ENCODE results near the gene ABLIM1.

Gene ABLIM1

DNA sequence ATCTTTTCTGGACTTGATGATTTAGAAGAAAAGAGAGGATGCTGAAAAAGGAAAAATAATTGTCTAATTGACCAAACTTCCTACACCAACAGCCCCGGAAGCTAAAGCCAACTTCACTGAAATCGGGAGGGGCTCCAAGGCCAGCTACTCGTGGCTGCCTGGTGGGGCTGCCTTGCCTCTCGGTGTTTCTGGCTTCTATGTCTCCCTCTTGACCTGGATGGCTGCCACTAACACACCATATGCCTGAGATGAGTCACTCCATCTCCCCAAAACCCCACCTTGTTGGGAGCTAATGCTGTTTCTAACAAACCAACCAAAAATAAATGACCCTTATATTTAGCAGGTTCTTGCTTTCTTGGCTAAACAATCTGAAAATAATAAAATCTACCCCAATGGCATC is 166.1 kb downstream of the ABLIM1 start:
- DNase-seq (ENCODE audit: low read depth): no peak
- H3K4me3 ChIP-seq (ENCODE audit: low read depth, low read length): no peak overlapping the region
- TF ChIP-seq, protein P1, sequence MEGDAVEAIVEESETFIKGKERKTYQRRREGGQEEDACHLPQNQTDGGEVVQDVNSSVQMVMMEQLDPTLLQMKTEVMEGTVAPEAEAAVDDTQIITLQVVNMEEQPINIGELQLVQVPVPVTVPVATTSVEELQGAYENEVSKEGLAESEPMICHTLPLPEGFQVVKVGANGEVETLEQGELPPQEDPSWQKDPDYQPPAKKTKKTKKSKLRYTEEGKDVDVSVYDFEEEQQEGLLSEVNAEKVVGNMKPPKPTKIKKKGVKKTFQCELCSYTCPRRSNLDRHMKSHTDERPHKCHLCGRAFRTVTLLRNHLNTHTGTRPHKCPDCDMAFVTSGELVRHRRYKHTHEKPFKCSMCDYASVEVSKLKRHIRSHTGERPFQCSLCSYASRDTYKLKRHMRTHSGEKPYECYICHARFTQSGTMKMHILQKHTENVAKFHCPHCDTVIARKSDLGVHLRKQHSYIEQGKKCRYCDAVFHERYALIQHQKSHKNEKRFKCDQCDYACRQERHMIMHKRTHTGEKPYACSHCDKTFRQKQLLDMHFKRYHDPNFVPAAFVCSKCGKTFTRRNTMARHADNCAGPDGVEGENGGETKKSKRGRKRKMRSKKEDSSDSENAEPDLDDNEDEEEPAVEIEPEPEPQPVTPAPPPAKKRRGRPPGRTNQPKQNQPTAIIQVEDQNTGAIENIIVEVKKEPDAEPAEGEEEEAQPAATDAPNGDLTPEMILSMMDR (IDR thresholded peaks at IDR 0.05; ENCODE audit: insufficient read depth, low read depth, low read length, missing control alignments): no peak

GRCh38 chr10:114491419-114491818 is 166.7 kb downstream of the ABLIM1 start:
- DNase-seq (ENCODE audit: low read depth): no peak
- H3K4me3 ChIP-seq (ENCODE audit: low read depth, low read length): no peak overlapping the region
- TF ChIP-seq, protein P1 (IDR thresholded peaks at IDR 0.05; ENCODE audit: insufficient read depth, low read depth, low read length, missing control alignments): no peak

DNA sequence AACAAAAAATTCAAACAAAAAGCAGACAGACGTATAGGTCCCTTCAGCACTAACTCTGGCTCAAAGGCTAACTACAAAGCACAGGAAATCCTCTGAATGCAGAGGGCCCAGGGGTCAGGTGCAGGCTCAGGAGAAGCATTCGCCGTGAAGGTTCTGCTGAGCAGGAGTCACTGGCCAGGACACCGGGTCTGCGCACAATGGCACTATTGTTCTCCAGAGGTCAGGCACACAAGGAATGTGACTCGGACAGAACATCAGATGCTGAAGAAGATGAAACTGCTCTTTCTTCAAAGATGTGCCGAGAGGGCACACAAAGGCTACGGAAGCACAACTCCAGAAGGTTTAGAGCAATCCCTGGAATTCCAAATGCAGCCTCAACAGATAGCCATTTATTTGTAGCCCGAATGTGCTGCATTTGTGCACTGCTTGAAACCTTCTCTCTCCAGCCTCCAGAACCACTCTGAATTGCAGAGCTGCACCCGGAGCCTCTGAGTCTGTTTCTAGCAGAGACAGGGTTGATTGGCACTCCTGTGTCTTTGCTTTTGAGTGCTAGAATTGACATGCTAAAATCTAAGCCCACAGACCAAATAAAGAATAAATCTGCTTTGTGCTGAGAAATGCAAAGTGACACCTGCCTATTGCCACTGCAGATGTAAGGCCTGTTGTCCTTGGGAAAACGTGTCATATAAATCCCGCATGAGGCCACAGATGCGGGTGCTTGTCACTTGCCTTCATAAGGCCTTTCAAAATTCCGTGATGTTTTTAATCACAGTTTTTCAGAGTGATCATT is 168.4 kb downstream of the ABLIM1 start:
- TF ChIP-seq, protein P1 (IDR thresholded peaks at IDR 0.05; ENCODE audit: insufficient read depth, low read depth, low read length, missing control alignments): no peak
- no peak for DNase-seq (ENCODE audit: low read depth)

GRCh38 chr10:114487815-114488536 is 170.1 kb downstream of the ABLIM1 start:
- TF ChIP-seq, protein P1 (IDR thresholded peaks at IDR 0.05; ENCODE audit: insufficient read depth, low read depth, low read length, missing control alignments): no peak
- no peak for DNase-seq (ENCODE audit: low read depth)

More for the DNA sequence above, 168.4 kb downstream of the ABLIM1 start:
- no peak overlapping the region for H3K4me3 ChIP-seq (ENCODE audit: low read depth, low read length)

GRCh38 chr10:114486938-114487814 is 170.9 kb downstream of the ABLIM1 start:
- no peak overlapping the region for H3K4me3 ChIP-seq (ENCODE audit: low read depth, low read length)
- DNase-seq (ENCODE audit: low read depth): no peak
- TF ChIP-seq, protein P1 (IDR thresholded peaks at IDR 0.05; ENCODE audit: insufficient read depth, low read depth, low read length, missing control alignments): no peak

More at GRCh38 chr10:114487815-114488536, 170.1 kb downstream of the ABLIM1 start:
- H3K4me3 ChIP-seq (ENCODE audit: low read depth, low read length): no peak overlapping the region

- TF ChIP-seq, protein P1 (IDR thresholded peaks at IDR 0.05; ENCODE audit: insufficient read depth, low read depth, low read length, missing control alignments): no peak
- DNase-seq (ENCODE audit: low read depth): no peak
Observed at GRCh38 chr10:114485696-114486400, 172.2 kb downstream of the ABLIM1 start.

More at GRCh38 chr10:114485696-114486400, 172.2 kb downstream of the ABLIM1 start:
- no peak overlapping the region for H3K4me3 ChIP-seq (ENCODE audit: low read depth, low read length)

Measured in GM12865 (cell line).